ENCODE results near the gene GSG1L. TPM values are rescaled to one million over a fixed set of nuclear protein-coding genes. Genes with fewer than 3 reads are reported as not detected.

The GSG1L gene
- total and polyA plus RNA-seq, 2 experiments from 2014 or later = not detected

GRCh38 chr16:27823421-27823820 is 240.1 kb downstream of the GSG1L start:
- H3K9me2 ChIP-seq (replicated peaks; ENCODE audit: insufficient read depth) = no peaks in the 10 kb centered on the region
- 70% methylated on average over 8 of the region's 8 CpGs for WGBS (ENCODE audit: low lambda C conversion rate, missing lambda C conversion rate)
- no peak overlapping the region for H3K27ac ChIP-seq
- peaks cover 8% of the 10 kb centered on the region for H3K4me1 ChIP-seq (ENCODE audit: insufficient read depth)
- no peak overlapping the region for H2AFZ ChIP-seq
- no peak for DNase-seq (ENCODE audit: low spot score)
- H3K4me2 ChIP-seq = no peak overlapping the region
- TF ChIP-seq EZH2phosphoT487 (IDR thresholded peaks at IDR 0.05; ENCODE audit: low read depth, severe bottlenecking, unreplicated experiment) (no peak), CTCF (IDR thresholded peaks at IDR 0.05; ENCODE audit: poor library complexity) (no peak), EZH2 (IDR thresholded peaks at IDR 0.05; ENCODE audit: borderline replicate concordance) (no peak)
- no peaks in the 10 kb centered on the region for H3K9me3 ChIP-seq (ENCODE audit: low read depth)
- H3K36me3 ChIP-seq (replicated peaks; ENCODE audit: insufficient read depth, low read depth) = no peaks in the 10 kb centered on the region
- peaks cover under 1% of the 10 kb centered on the region for H3K27me3 ChIP-seq
- H3K79me2 ChIP-seq = no peaks in the 10 kb centered on the region
- no peak overlapping the region for H3K4me3 ChIP-seq
- H4K20me1 ChIP-seq (ENCODE audit: insufficient read depth, poor library complexity, severe bottlenecking) = no peaks in the 10 kb centered on the region

GRCh38 chr16:27822996-27823395 is 240.5 kb downstream of the GSG1L start:
- Histone ChIP-seq H3K27me3 (peaks cover 3% of the 10 kb centered on the region), H3K9me3 (ENCODE audit: low read depth) (no peaks in the 10 kb centered on the region), H2AFZ (no peak overlapping the region), H3K79me2 (no peaks in the 10 kb centered on the region), H3K9me2 (replicated peaks; ENCODE audit: insufficient read depth) (no peaks in the 10 kb centered on the region), H3K4me2 (peak overlapping the region; percentile 46), H4K20me1 (ENCODE audit: insufficient read depth, poor library complexity, severe bottlenecking) (no peaks in the 10 kb centered on the region), H3K36me3 (replicated peaks; ENCODE audit: insufficient read depth, low read depth) (no peaks in the 10 kb centered on the region), H3K27ac (peak overlapping the region; percentile 40), H3K4me3 (no peak overlapping the region), H3K4me1 (ENCODE audit: insufficient read depth) (peaks cover 8% of the 10 kb centered on the region)
- TF ChIP-seq EZH2 (IDR thresholded peaks at IDR 0.05; ENCODE audit: borderline replicate concordance) = no peak
- no peak for TF ChIP-seq EZH2phosphoT487 (IDR thresholded peaks at IDR 0.05; ENCODE audit: low read depth, severe bottlenecking, unreplicated experiment)
- no peak for TF ChIP-seq CTCF (IDR thresholded peaks at IDR 0.05; ENCODE audit: poor library complexity)
- WGBS (ENCODE audit: low lambda C conversion rate, missing lambda C conversion rate) = 61% methylated on average over 11 of the region's 11 CpGs
- DNase-seq (ENCODE audit: low spot score) = peak; percentile 19

GRCh38 chr16:27822529-27822928 is 241.0 kb downstream of the GSG1L start:
- peak overlapping the region; percentile 40 for H3K27ac ChIP-seq
- H3K4me2 ChIP-seq = peak overlapping the region; percentile 46
- WGBS (ENCODE audit: low lambda C conversion rate, missing lambda C conversion rate) = 50% methylated on average over 7 of the region's 7 CpGs

More at GRCh38 chr16:27822529-27822928, 241.0 kb downstream of the GSG1L start:
- Histone ChIP-seq H3K27me3 (peaks cover 3% of the 10 kb centered on the region), H2AFZ (no peak overlapping the region), H4K20me1 (ENCODE audit: insufficient read depth, poor library complexity, severe bottlenecking) (no peaks in the 10 kb centered on the region), H3K9me3 (ENCODE audit: low read depth) (no peaks in the 10 kb centered on the region), H3K4me1 (ENCODE audit: insufficient read depth) (peaks cover 8% of the 10 kb centered on the region), H3K36me3 (replicated peaks; ENCODE audit: insufficient read depth, low read depth) (no peaks in the 10 kb centered on the region), H3K4me3 (no peak overlapping the region), H3K79me2 (no peaks in the 10 kb centered on the region), H3K9me2 (replicated peaks; ENCODE audit: insufficient read depth) (no peaks in the 10 kb centered on the region)
- TF ChIP-seq EZH2phosphoT487 (IDR thresholded peaks at IDR 0.05; ENCODE audit: low read depth, severe bottlenecking, unreplicated experiment) (no peak), EZH2 (IDR thresholded peaks at IDR 0.05; ENCODE audit: borderline replicate concordance) (no peak), CTCF (IDR thresholded peaks at IDR 0.05; ENCODE audit: poor library complexity) (no peak)
- no peak for DNase-seq (ENCODE audit: low spot score)
